PC-9 (cell line): ENCODE results near the gene SLC10A6. TPM values are rescaled to one million over a fixed set of nuclear protein-coding genes. Genes with fewer than 3 reads are reported as not detected.

ENCODE experiments used
- BruUV-seq: library from RNA; stranded (reverse); fragments of 400-500 nt; replicated peaks from 2 replicates; lab custom pipeline; 2021; lab: Mats Ljungman, UMichigan
- CTCF ChIA-PET: fragments of 300-600 bp; sonication (Branson Sonifier 250); formaldehyde crosslinking; loops from one replicate; lab custom pipeline; 2022; ENCODE audit warnings: antibody characterized with exemption; lab: Charles Lee
- POLR2A ChIA-PET: fragments of 300-600 bp; sonication (Branson Sonifier 250); formaldehyde crosslinking; loops from one replicate; lab custom pipeline; 2022; ENCODE audit warnings: antibody characterized with exemption; ENCODE audit not compliant: unreplicated experiment; lab: Charles Lee
- DNase-seq, 2 experiments: peaks; one replicate each; pipeline versions ENCODE4 v3.0.0 to v3.0.0-alpha.2; 2015 to 2022; ENCODE audit warnings: mixed read lengths in 1 of 2
- H2AFZ ChIP-seq: fragments of 200-600 bp; sonication (generic); 2 replicates; pipeline ENCODE4 v1.8.1; 2017; ENCODE audit warnings: antibody characterized with exemption
- H3F3A ChIP-seq: fragments of 200-600 bp; sonication (generic); 2 replicates; pipeline ENCODE4 v1.8.1; 2017; ENCODE audit warnings: antibody characterized with exemption, mild to moderate bottlenecking, low read depth; ENCODE audit not compliant: insufficient read depth
- H3K27ac ChIP-seq: fragments of 200-600 bp; sonication (generic); 2 replicates; pipeline ENCODE4 v1.6.1; 2016; ENCODE audit warnings: mixed run types
- H3K27me3 ChIP-seq: fragments of 200-600 bp; sonication (generic); 2 replicates; pipeline ENCODE4 v1.6.1; 2016; ENCODE audit warnings: low read depth, mixed run types; ENCODE audit not compliant: insufficient read depth
- H3K36me3 ChIP-seq: fragments of 200-600 bp; sonication (generic); 2 replicates; pipeline ENCODE4 v1.6.1; 2016; ENCODE audit warnings: low read depth, mixed run types
- H3K4me1 ChIP-seq: fragments of 200-600 bp; sonication (generic); replicated peaks from 2 replicates; pipeline ENCODE4 v1.6.1; 2016; ENCODE audit warnings: mixed run types; ENCODE audit not compliant: insufficient read depth
- H3K4me2 ChIP-seq: fragments of 200-600 bp; sonication (generic); 2 replicates; pipeline ENCODE4 v1.6.1; 2017; ENCODE audit warnings: mixed run types
- H3K4me3 ChIP-seq: fragments of 200-600 bp; sonication (generic); 2 replicates; pipeline ENCODE4 v1.6.1; 2016; ENCODE audit warnings: mixed run types
- H3K79me2 ChIP-seq: fragments of 200-600 bp; sonication (generic); 2 replicates; pipeline ENCODE4 v1.6.1; 2017; ENCODE audit warnings: low read depth, mixed run types
- H3K9me2 ChIP-seq: fragments of 200-600 bp; sonication (generic); 2 replicates; pipeline ENCODE4 v1.8.1; 2017; ENCODE audit warnings: mild to moderate bottlenecking; ENCODE audit not compliant: insufficient read depth
- H3K9me3 ChIP-seq: fragments of 200-600 bp; sonication (generic); 2 replicates; pipeline ENCODE4 v1.8.1; 2016; ENCODE audit warnings: low read depth; ENCODE audit not compliant: insufficient read depth
- H4K20me1 ChIP-seq: fragments of 200-600 bp; sonication (generic); 2 replicates; pipeline ENCODE4 v1.8.1; 2017; ENCODE audit not compliant: insufficient read depth
- CTCF ChIP-seq: fragments of 200-600 bp; sonication (generic); conservative IDR thresholded peaks from 2 replicates; pipeline ENCODE4 v1.6.1; 2017; ENCODE audit warnings: mixed run types, antibody characterized with exemption, mild to moderate bottlenecking, moderate library complexity
- EZH2 ChIP-seq: fragments of 200-600 bp; sonication (generic); IDR thresholded peaks from 2 replicates; pipeline ENCODE4 v1.8.0; 2017; ENCODE audit warnings: antibody characterized with exemption, low read depth
- intact Hi-C: fragments of 100-400 bp; cut with micrococcal nuclease; formaldehyde crosslinking; loops from one replicate; pipeline ENCODE4 v1.10.0; 2022; ENCODE audit not compliant: unreplicated experiment
- total RNA-seq: library from RNA; stranded (reverse); gene quantifications from 2 replicates; pipeline ENCODE4 v1.2.3, GENCODE V29; 2021

The SLC10A6 gene
- total RNA-seq, 1 experiment from 2014 or later, result not detected

GRCh38 chr4:86848136-86848535, 1.0 kb downstream of the SLC10A6 start:
- no peak for DNase-seq
- CTCF ChIA-PET, result no interaction called here
- Histone ChIP-seq H3K4me1 (no peaks in the 10 kb centered on the region), H3K36me3 (no peaks in the 10 kb centered on the region), H3K4me3 (no peak overlapping the region), H3K9me2 (no peaks in the 10 kb centered on the region), H2AFZ (no peak overlapping the region), H3K27ac (no peak overlapping the region), H4K20me1 (no peaks in the 10 kb centered on the region), H3K4me2 (no peak overlapping the region), H3K27me3 (no peaks in the 10 kb centered on the region), H3F3A (no peaks in the 10 kb centered on the region), H3K79me2 (no peaks in the 10 kb centered on the region), H3K9me3 (no peaks in the 10 kb centered on the region)
- intact Hi-C loops, result no loop called here
- TF ChIP-seq CTCF (no peak), EZH2 (no peak)
- POLR2A ChIA-PET, result no interaction called here
- no TSS peak for BruUV-seq

GRCh38 chr4:86847571-86847970, 1.6 kb downstream of the SLC10A6 start:
- Histone ChIP-seq H3K27me3 (no peaks in the 10 kb centered on the region), H3K9me2 (no peaks in the 10 kb centered on the region), H3K9me3 (no peaks in the 10 kb centered on the region), H3F3A (no peaks in the 10 kb centered on the region), H3K27ac (no peak overlapping the region), H2AFZ (no peak overlapping the region), H4K20me1 (no peaks in the 10 kb centered on the region), H3K4me2 (no peak overlapping the region), H3K4me3 (no peak overlapping the region), H3K36me3 (no peaks in the 10 kb centered on the region), H3K79me2 (no peaks in the 10 kb centered on the region), H3K4me1 (no peaks in the 10 kb centered on the region)
- intact Hi-C loops, result no loop called here
- POLR2A ChIA-PET, result no interaction called here
- DNase-seq, result no peak
- TF ChIP-seq CTCF, result no peak
- TF ChIP-seq EZH2, result no peak
- no TSS peak for BruUV-seq
- CTCF ChIA-PET, result no interaction called here

- Histone ChIP-seq H3K4me1 (no peaks in the 10 kb centered on the region), H3K27me3 (no peaks in the 10 kb centered on the region), H2AFZ (no peak overlapping the region), H3F3A (no peaks in the 10 kb centered on the region), H3K4me2 (no peak overlapping the region), H3K79me2 (no peaks in the 10 kb centered on the region), H3K4me3 (no peak overlapping the region), H3K36me3 (no peaks in the 10 kb centered on the region), H3K27ac (no peak overlapping the region), H3K9me3 (no peaks in the 10 kb centered on the region), H4K20me1 (no peaks in the 10 kb centered on the region), H3K9me2 (no peaks in the 10 kb centered on the region)
- intact Hi-C loops, result no loop called here
- ChIA-PET CTCF (no interaction called here), POLR2A (no interaction called here)
- TF ChIP-seq CTCF (no peak), EZH2 (no peak)
- no TSS peak for BruUV-seq
- no peak for DNase-seq
Observed at GRCh38 chr4:86846921-86847320, 2.3 kb downstream of the SLC10A6 start.
